ENCODE data around the gene RNF41. TPM values are rescaled to one million over a fixed set of nuclear protein-coding genes. Genes with fewer than 3 reads are reported as not detected.
A peak's percentile ranks its signal among the peaks of the same experiment; 100 is the strongest.

The RNF41 gene
- total and polyA plus RNA-seq, 2 of the 13 experiments (the other 11 are each of a cell fraction or from before 2014, with no cell fraction given), result 27.1 to 39.4 TPM

DNA sequence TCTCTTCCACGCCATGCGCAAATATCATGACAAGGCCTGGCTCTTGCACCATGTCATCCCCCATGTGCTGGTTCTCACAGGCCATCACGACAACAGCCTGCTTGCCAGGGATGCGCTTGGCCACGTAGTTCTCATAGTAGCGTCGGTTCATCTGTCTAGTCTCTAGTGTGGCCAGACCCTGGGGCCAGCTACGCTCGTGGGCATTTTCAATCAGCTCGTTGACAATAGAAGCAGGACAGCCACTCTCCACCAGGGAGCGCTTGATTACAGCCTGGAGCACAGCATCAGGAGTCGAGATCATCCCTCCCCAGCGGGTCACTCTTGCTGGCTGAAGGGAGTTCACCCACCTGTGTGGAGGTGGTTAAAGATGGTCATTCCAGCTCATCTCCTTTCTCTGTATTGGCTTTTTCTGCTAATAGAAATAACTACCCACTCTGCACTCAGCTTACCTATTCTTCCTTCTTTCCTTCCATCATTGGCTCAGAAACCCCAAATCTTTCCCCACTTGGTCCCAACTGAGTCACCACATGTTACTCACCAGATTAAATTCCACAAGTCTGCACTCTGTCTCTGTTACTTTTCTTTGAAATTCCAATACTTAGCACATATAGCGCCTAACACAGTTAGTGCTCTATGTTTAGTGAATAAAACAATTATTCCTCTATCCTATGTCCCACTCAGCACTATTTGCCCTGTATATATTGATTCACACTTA, 15.1 kb downstream of the RNF41 start (continued):
- TF ChIP-seq XRCC5 (optimal IDR thresholded peaks at IDR 0.05; ENCODE audit: low read length), result peak; percentile 78
- TF ChIP-seq, protein P1, sequence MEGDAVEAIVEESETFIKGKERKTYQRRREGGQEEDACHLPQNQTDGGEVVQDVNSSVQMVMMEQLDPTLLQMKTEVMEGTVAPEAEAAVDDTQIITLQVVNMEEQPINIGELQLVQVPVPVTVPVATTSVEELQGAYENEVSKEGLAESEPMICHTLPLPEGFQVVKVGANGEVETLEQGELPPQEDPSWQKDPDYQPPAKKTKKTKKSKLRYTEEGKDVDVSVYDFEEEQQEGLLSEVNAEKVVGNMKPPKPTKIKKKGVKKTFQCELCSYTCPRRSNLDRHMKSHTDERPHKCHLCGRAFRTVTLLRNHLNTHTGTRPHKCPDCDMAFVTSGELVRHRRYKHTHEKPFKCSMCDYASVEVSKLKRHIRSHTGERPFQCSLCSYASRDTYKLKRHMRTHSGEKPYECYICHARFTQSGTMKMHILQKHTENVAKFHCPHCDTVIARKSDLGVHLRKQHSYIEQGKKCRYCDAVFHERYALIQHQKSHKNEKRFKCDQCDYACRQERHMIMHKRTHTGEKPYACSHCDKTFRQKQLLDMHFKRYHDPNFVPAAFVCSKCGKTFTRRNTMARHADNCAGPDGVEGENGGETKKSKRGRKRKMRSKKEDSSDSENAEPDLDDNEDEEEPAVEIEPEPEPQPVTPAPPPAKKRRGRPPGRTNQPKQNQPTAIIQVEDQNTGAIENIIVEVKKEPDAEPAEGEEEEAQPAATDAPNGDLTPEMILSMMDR (CRISPR knock-in tag; IDR thresholded peaks at IDR 0.05), result peak; percentile 83
- 0 out of 2 replicates have a peak, but pooled peaks have one; percentile 31 for TF ChIP-seq KMT2B (CRISPR knock-in tag; IDR thresholded peaks at IDR 0.05)
- TF ChIP-seq ZNF737 (CRISPR knock-in tag; IDR thresholded peaks at IDR 0.05; ENCODE audit: borderline replicate concordance), result no peak
- TF ChIP-seq TBP (CRISPR knock-in tag; IDR thresholded peaks at IDR 0.05), result no peak
- TF ChIP-seq MIXL1 (CRISPR knock-in tag; IDR thresholded peaks at IDR 0.05), result no peak
- peak; percentile 95 for TF ChIP-seq ZNF263 (CRISPR knock-in tag; IDR thresholded peaks at IDR 0.05)
- TF ChIP-seq SAP130 (CRISPR knock-in tag; IDR thresholded peaks at IDR 0.05; ENCODE audit: low read depth), result 0 out of 2 replicates have a peak, but pooled peaks have one; percentile 35
- TF ChIP-seq ZBTB38 (CRISPR knock-in tag; IDR thresholded peaks at IDR 0.05), result peak; percentile 74
- no peak for TF ChIP-seq MED13 (CRISPR knock-in tag; IDR thresholded peaks at IDR 0.05)
- no peak for TF ChIP-seq ZNF563 (CRISPR knock-in tag; IDR thresholded peaks at IDR 0.05)
- TF ChIP-seq ZNF550 (CRISPR knock-in tag; IDR thresholded peaks at IDR 0.05; ENCODE audit: borderline replicate concordance), result 0 out of 2 replicates have a peak, but pooled peaks have one; percentile 55
- no peak for TF ChIP-seq TARDBP (CRISPR knock-in tag; IDR thresholded peaks at IDR 0.05)
- TF ChIP-seq, protein P2, sequence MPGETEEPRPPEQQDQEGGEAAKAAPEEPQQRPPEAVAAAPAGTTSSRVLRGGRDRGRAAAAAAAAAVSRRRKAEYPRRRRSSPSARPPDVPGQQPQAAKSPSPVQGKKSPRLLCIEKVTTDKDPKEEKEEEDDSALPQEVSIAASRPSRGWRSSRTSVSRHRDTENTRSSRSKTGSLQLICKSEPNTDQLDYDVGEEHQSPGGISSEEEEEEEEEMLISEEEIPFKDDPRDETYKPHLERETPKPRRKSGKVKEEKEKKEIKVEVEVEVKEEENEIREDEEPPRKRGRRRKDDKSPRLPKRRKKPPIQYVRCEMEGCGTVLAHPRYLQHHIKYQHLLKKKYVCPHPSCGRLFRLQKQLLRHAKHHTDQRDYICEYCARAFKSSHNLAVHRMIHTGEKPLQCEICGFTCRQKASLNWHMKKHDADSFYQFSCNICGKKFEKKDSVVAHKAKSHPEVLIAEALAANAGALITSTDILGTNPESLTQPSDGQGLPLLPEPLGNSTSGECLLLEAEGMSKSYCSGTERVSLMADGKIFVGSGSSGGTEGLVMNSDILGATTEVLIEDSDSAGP (CRISPR knock-in tag; IDR thresholded peaks at IDR 0.05; ENCODE audit: borderline replicate concordance), result peak; percentile 43; the same call in 1 of the 2 replicates
- TF ChIP-seq, protein P3, sequence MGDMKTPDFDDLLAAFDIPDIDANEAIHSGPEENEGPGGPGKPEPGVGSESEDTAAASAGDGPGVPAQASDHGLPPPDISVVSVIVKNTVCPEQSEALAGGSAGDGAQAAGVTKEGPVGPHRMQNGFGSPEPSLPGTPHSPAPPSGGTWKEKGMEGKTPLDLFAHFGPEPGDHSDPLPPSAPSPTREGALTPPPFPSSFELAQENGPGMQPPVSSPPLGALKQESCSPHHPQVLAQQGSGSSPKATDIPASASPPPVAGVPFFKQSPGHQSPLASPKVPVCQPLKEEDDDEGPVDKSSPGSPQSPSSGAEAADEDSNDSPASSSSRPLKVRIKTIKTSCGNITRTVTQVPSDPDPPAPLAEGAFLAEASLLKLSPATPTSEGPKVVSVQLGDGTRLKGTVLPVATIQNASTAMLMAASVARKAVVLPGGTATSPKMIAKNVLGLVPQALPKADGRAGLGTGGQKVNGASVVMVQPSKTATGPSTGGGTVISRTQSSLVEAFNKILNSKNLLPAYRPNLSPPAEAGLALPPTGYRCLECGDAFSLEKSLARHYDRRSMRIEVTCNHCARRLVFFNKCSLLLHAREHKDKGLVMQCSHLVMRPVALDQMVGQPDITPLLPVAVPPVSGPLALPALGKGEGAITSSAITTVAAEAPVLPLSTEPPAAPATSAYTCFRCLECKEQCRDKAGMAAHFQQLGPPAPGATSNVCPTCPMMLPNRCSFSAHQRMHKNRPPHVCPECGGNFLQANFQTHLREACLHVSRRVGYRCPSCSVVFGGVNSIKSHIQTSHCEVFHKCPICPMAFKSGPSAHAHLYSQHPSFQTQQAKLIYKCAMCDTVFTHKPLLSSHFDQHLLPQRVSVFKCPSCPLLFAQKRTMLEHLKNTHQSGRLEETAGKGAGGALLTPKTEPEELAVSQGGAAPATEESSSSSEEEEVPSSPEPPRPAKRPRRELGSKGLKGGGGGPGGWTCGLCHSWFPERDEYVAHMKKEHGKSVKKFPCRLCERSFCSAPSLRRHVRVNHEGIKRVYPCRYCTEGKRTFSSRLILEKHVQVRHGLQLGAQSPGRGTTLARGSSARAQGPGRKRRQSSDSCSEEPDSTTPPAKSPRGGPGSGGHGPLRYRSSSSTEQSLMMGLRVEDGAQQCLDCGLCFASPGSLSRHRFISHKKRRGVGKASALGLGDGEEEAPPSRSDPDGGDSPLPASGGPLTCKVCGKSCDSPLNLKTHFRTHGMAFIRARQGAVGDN (CRISPR knock-in tag; IDR thresholded peaks at IDR 0.05), result peak; percentile 39
- peak; percentile 58; the same call in 1 of the 2 replicates for TF ChIP-seq RAD21 (CRISPR knock-in tag; IDR thresholded peaks at IDR 0.05)
- TF ChIP-seq SALL1 (CRISPR knock-in tag; IDR thresholded peaks at IDR 0.05), result peak; percentile 29; the same call in 1 of the 2 replicates
- TF ChIP-seq HNRNPK (IDR thresholded peaks at IDR 0.05; ENCODE audit: low read depth, low read length, poor library complexity, severe bottlenecking), result no peak
- no peak for TF ChIP-seq RARG (CRISPR knock-in tag; IDR thresholded peaks at IDR 0.05; ENCODE audit: low read depth)
- TF ChIP-seq, protein P4, sequence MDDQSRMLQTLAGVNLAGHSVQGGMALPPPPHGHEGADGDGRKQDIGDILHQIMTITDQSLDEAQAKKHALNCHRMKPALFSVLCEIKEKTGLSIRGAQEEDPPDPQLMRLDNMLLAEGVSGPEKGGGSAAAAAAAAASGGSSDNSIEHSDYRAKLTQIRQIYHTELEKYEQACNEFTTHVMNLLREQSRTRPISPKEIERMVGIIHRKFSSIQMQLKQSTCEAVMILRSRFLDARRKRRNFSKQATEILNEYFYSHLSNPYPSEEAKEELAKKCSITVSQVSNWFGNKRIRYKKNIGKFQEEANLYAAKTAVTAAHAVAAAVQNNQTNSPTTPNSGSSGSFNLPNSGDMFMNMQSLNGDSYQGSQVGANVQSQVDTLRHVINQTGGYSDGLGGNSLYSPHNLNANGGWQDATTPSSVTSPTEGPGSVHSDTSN (CRISPR knock-in tag; IDR thresholded peaks at IDR 0.05; ENCODE audit: borderline replicate concordance), result no peak
- TF ChIP-seq GATAD2A (CRISPR knock-in tag; IDR thresholded peaks at IDR 0.05), result 0 out of 2 replicates have a peak, but pooled peaks have one; percentile 24
- no peak for TF ChIP-seq FOXK2 (IDR thresholded peaks at IDR 0.05)

Measured in HepG2 (cell line).